Upper lobe of right lung (tissue), 1 donor: ENCODE data around the gene SPATA16. TPM values are rescaled to one million over a fixed set of nuclear protein-coding genes. Genes with fewer than 3 reads are reported as not detected.

Experiments used
- ATAC-seq: fragments of 200-7000 bp; cut with Tn5 transposase; one replicate; pipeline ENCODE4 v1.9.1; 2020; ENCODE audit warnings: mild to moderate bottlenecking, moderate library complexity
- DNase-seq: peaks from one replicate; pipeline ENCODE4 v3.0.0-alpha.2; 2020
- H3K27ac ChIP-seq: fragments of 200-600 bp; one replicate; pipeline ENCODE4 v1.8.0; 2022
- H3K27me3 ChIP-seq: fragments of 200-600 bp; one replicate; pipeline ENCODE4 v1.8.0; 2022; ENCODE audit warnings: mild to moderate bottlenecking
- H3K36me3 ChIP-seq: fragments of 200-600 bp; one replicate; pipeline ENCODE4 v1.8.0; 2022
- H3K4me1 ChIP-seq: fragments of 200-600 bp; one replicate; pipeline ENCODE4 v1.8.0; 2022
- H3K4me3 ChIP-seq: fragments of 200-600 bp; one replicate; pipeline ENCODE4 v1.8.0; 2022; ENCODE audit warnings: mild to moderate bottlenecking
- H3K9me3 ChIP-seq: fragments of 200-600 bp; one replicate; pipeline ENCODE4 v1.8.0; 2022
- CTCF ChIP-seq: fragments of 200-600 bp; IDR thresholded peaks from one replicate; pipeline ENCODE4 v1.8.0; 2022; ENCODE audit warnings: antibody characterized with exemption
- intact Hi-C: fragments of 100-400 bp; cut with DNase I; formaldehyde crosslinking; loops from one replicate; pipeline ENCODE4 v1.11.0; 2022
- total RNA-seq: library from RNA; stranded (reverse); fragmentation: NEBNext Ultra II Directional; extraction: Animal tissue kit (Norgen Biotek cat#: 25700); gene quantifications from one replicate; pipeline ENCODE4 v1.2.1, GENCODE V29; 2021
- donor health status: DM: no; HTN: yes; CAD: no; lungs with severe emphysema.

Gene SPATA16
- total RNA-seq, 1 donor from 2014 or later = not detected

GRCh38 chr3:172839679-172840078, 301.4 kb downstream of the SPATA16 start:
- Histone ChIP-seq H3K9me3 (no peaks in the 10 kb centered on the region), H3K4me1 (no peaks in the 10 kb centered on the region), H3K36me3 (no peaks in the 10 kb centered on the region), H3K27ac (no peak overlapping the region), H3K4me3 (no peak overlapping the region), H3K27me3 (no peaks in the 10 kb centered on the region)
- intact Hi-C loops = no loop called here
- DNase-seq = no peak
- no peak for TF ChIP-seq CTCF
- ATAC-seq = no peak
